DMS 273 (cell line): ENCODE measurements around the gene TUBB1.

Source experiments
- DNase-seq: peaks from one replicate; lab custom pipeline; 2025; ENCODE audit not compliant: unreplicated experiment; lab: John Stamatoyannopoulos, UW

TUBB1 gene

DNA sequence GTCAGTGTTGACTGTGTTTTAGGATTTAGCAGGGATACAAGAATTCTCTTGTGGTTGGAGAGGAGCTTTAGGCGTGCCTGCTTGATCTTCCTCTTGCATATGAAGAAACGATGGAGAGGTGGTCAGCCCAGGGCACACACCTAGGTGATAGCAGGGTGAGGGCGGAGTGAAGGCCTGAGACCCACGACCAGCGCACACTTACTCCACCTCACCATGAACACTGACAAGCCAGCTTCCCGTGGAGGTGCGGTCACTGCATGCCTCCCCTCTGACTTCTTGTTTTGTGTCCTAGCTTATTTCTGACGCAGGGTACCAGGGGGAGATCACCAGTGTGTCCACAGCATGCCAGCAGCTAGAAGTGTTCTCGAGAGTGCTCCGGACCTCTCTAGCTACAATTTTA is 30.0 kb upstream of the TUBB1 start:
- no peak for DNase-seq

DNA sequence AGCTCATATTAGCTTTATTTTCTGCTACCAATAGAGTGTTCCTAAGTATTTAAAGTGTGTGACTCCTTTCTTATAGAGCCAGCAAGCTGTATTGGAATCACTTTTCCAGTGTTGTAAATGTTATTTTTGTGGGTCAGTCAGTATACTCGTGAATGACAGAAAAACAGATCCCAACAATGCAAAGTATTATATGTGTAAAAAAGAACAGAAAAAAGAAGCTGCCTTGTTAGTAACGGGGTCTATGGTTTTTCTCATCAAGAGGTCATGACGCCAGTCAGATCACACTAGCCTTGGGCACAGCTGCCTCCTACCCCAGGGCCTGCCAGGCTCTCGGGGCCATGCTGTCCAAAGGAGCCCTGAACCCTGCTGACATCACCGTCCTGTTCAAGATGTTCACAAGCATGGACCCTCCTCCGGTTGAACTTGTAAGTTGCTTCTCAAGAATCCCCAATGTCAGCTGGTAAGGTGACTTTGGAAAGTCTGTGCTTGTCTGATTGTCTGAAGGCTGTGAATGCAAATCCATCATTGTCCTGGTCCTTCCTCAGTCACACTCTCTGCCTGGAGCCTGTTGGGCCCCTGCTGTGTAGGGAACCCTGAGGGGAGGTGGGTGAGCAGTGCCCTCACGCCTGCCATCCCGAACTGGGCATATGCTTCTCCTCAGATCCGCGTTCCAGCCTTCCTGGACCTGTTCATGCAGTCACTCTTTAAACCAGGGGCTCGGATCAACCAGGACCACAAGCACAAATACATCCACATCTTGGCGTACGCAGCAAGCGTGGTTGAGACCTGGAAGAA is 28.4 kb upstream of the TUBB1 start:
- DNase-seq, result no peak

DNA sequence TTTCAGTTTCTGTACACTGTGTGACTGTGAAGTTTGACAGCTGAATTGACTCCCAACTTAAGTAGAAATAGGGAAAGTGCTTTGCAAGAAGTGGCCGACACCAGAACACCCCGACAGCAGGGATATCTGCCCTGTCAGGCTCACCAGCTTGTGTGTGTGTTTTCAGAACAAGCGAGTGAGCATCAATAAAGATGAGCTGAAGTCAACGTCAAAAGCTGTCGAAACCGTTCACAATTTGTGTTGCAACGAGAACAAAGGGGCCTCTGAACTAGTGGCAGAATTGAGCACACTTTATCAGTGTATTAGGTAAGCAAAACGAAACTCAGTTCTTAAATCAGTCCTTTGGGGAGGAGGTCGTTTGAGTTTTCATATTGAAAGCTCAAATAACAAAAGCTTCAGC is 27.5 kb upstream of the TUBB1 start:
- no peak for DNase-seq

DNA sequence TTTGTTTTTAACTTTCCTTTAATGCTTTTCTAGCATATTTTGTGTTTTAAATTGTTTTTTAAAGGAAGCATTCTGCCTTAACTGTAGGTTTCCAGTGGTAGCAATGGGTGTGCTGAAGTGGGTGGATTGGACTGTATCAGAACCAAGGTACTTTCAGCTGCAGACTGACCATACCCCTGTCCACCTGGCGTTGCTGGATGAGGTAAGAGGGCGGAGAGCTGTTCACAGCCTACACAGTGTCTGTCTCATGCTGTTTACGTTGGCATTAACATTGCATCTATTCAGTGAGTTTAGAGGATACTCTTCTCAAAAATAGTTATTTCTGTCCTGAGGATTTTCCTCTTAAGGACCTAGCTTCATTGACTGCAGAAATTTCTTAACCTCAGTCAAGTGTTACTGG is 26.3 kb upstream of the TUBB1 start:
- no peak for DNase-seq

DNA sequence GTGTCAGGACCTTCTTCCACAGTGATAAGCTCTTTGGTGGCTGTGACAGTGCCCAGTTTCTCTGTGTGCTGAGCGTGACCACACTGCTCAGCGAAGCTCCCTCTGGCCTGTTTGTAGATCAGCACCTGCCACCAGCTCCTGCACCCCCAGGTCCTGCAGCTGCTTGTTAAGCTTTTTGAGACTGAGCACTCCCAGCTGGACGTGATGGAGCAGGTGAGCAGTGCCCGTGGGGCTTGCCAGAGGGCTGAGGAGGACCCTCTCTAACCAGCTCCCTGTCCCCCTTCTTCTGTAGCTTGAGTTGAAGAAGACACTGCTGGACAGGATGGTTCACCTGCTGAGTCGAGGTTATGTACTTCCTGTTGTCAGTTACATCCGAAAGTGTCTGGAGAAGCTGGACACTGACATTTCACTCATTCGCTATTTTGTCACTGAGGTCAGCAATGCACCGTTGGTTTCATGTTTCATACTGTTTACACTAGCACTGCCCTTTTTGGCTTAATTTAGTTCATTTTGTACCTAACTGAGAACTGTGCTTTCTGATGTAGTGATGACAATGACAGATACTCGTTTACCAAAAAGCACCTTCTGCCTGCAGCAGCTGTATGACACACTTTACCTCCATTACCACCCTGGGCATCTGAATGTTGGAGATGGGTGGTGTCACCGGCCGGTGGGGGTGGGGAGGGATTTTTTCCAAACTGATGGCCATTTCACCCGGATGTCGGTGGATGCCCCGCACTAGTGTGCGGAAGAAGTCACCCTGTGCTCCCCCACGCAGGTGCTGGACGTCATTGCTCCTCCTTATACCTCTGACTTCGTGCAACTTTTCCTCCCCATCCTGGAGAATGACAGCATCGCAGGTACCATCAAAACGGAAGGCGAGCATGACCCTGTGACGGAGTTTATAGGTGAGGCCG is 25.6 kb upstream of the TUBB1 start:
- DNase-seq, result no peak

DNA sequence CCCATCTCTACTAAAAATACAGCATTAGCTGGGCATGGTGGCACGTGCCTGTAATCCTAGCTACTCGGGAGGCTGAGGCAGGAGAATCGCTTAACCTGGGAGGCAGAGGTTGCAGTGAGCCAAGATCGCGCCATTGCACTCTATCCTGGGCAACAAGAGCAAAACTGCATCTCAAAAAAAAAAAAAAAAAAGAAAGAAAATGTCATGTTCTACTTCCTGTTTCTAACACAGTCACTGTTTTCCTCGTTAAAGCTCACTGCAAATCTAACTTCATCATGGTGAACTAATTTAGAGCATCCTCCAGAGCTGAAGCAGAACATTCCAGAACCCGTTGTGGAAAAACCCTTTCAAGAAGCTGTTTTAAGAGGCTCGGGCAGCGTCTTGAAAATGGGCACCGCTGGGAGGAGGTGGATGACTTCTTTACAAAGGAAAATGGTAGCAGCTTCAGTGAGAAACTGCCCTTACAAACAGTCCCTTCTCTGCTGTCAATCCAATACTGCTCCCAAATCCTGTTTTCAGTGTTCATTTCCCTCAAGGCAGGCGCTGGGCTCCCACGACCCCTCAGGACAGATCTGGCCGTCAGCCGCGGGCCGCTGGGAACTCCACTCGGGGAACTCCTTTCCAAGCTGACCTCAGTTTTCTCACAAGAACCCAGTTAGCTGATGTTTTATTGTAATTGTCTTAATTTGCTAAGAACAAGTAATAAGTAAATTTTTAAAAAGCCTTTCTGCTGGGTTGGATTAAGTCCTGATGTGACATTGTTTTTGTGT is 24.7 kb upstream of the TUBB1 start:
- no peak for DNase-seq

DNA sequence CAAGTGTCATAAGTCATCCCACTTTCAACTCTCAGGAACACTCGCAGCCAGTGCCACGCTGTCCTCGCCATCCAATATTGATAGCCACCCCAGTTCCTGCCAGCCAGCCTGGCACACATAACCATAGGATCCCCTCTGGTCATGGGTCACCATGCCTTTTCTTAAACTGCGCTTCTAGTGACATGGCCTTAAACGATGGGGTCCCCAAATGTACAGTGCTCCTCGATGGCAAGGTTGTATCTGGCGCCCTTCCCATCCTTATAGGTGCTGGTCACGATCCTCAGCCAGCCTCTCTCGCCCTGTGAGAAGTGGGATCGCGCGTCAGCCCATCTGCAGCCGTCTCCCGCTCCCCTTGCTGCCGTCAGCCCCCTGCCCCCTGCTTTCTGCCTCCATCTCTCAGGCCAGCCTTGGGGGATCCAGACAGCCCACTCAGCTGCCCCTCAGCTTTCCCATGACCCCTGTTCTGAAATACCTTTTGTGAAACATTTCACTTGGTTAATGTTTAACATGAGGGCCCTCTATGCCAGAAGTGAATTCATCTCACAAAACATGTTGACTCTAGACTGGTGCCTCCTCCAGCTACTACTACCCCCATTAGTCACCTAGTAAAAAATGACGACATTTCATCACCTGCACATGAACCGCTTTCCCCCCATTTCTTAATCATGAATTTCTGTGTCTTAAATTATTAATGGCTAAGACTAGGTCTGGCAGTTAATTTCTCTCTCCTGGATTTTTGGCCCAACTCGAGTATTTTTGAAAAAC is 23.6 kb upstream of the TUBB1 start:
- no peak for DNase-seq

DNA sequence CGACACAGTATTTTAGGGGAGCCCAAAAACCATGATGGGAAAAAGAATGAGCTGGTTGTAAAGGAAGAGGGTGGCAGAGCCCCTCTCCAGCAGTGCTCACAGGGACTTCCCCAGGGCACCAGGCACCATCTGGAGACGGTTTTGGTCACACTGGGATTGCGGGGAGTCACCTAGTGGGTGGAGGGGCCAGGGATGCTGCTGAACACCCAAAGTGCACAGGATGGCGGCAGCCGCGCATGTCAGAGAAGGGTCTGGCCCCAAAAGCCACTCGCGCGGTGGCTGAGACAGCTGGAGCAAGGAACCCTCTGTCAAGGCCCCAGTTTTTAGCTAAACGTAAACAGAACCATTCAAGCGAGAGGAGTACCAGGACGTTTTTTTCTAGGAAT is 23.0 kb upstream of the TUBB1 start:
- DNase-seq, result no peak

DNA sequence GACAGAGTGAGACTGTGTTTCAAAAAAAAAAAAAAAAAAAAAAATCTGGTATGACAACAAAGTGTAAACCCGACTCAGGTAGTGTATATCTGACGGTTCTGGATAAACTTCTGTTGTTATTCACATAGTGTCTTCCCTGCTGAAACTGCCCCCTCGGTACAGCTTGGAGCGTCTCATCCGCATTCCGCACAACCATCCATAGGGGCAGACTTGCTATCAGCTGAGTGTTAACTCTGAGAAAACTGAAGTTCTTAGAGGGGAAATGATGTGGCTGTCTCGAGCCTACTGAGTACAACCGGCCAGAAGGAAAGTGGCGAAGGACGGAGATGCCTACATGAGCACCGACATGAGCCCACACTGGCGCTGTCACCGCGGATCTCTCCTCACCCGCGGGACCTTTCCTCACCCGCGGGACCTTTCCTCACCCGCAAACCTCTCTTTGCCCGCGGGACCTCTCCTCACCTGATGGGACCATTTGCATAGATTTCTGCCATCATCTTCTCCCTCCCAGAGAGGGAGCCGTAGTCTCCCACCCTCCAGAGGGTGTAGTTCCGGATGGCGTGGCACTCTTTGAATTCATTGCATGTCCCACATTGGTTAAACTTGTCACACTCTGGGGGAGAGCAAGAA is 22.0 kb upstream of the TUBB1 start:
- DNase-seq, result peak; percentile 16

DNA sequence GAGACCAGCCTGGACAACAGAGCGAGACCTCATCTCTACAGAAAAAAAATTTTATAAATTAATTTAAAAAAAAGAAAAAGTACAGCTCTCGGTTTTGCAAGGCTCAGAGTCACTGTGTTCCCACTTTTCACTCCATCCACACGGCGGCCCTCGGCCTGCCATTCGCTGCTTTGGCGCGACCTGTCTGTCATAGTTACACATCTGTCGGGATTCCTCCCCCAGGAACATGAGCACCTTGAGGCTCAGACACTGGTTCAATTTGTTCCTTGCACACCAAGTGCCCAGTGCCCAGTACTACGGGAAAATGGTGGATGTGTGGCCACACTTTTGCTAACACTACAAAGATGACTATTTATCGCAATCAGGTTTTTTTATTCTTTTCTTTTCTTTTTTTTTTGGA is 20.6 kb upstream of the TUBB1 start:
- no peak for DNase-seq

DNA sequence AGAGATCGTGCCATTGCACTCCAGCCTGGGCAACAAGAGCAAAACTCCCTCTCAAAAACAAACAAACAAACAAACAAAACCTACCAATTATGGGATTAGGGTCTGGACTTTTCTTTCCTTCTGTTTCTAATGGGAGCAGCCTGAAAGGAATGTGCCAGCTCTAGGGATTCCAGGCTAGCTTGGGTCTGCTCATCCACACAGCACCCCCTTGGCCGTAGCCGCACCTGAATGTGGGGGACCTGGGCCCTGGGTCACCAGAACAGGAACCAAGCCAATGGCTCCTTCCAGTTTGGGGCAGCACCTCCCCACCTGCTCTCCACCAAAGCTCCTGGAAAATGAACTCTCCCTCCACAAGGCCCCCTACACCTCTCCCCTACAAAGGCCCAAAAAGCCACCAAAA is 18.9 kb upstream of the TUBB1 start:
- no peak for DNase-seq

DNA sequence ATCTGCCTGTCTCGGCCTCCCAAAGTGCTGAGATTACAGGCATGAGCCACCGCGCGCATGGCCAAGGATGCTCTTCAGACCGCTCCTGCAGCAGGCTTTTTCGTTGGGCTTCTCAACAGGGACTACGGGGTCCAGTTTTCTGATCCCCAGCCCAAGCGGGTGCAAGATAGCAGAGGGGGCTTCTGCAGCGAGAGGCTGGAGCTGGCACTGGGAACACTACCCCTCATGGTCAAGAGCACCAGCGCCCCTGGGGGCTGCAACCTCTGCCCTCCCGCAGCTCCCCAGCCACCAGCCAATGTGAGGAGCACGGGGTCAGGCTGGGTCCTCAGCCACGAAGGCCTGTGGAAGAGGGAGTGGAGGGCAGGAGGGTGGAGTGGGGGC is 18.2 kb upstream of the TUBB1 start:
- DNase-seq, result no peak

DNA sequence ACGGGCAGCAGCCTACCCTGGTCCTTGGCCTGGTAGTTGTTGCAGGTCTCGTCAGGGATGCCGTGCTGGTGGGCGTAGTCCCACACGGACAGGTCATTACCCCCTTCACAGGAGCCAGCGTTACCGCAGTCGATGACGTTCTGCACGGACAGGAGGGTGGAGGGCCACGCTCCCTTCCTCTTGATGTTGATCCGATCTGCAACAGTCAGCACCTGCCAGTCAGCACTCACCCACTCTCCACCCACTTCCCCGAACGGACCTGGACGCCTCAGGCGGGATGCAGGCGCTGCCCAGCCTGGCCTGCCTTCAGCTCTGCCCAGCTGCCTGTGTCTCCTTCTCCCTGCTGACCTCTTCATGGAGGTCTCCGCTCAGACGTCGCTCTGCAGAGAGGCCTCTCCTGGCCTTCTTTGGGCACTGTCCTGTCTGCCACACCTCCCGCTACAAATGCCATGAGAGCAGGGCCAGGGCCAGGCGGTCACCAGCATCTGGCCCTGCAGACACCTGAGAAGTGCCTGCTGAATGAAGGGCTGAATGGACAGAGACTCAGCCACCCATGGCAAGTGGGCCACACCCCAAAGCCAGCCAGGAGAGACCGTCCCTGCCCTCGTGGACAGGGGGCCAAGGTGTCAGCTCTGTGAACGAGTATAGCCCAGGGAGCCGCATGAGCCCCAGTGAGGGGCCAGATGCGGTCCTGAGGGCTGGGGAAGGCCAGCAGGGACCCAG is 17.6 kb upstream of the TUBB1 start:
- DNase-seq, result no peak

DNA sequence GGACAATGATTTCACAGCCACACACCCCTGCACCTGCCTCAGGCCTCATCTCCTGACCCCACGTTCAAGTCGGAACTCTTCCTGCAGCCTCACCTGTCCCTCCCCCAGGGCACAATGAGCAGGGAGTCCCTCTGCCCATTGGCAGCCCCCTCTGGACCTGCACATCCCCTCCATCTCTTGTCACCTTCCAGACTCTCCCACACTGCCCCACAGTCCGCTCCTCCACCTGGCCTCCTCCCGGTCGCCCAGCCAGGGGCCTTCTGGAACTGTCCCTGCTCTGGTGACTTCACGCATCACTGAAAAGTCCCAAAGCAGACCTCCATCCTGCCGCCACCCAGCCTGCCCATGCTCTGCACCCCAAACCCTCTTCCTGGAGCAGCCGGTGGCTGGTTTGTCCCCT is 16.8 kb upstream of the TUBB1 start:
- no peak for DNase-seq

DNA sequence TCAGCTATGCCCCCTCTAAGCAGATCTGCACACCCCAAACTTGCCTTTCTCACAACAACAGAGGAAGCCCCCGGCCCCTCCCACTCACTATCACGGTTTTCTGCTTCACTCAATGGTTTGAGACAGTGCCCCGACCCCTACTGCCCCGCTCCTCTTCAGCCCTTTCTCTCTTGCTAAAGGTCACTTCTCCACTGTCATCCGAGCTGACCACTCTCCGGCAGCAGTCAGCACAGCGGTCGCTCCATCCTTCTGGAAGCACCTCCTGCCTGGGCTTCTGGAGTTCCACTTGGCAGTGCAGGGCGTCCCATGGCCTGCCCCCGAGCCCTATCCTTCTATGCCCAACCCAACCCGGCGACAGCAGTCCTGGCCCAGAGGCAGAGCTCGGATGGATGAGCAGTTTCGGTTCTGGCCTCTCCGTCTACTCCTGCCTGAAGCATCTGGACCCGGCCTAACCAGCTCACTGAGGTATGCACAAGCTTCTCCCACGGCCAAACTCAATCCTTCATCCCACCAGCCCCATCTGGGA is 16.3 kb upstream of the TUBB1 start:
- DNase-seq, result no peak

DNA sequence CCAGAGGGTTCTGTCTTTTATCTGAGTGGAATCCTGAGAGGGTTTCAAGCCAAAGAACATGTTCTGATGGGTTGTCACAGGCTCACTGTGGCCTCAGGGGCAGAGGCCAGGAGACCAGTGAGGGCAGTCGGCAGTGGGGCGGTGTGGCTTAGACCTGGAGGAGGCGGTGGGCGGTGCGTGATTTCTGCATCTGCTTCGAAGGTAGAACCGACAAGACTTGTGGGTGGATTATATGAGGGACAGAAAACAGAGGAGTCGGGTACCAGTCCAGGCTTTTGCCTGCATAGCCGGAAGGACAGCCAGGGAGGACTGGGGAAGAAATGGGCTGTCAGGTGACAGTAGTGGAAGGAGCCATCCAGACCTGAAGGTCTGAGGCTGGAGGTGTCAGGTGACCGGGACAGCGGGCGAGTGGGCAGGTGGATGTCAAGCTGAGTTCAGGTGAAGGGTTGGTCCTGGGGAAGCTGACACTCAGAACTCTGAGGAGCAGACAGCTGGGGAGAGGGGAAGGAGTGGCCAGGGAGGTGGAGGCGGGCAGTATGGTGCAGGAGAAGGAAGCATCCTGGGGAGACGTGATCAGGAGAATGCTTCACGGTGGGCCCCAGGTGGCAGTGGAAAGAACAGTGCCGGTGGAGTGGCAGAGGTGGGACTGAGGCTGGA is 15.3 kb upstream of the TUBB1 start:
- no peak for DNase-seq

DNA sequence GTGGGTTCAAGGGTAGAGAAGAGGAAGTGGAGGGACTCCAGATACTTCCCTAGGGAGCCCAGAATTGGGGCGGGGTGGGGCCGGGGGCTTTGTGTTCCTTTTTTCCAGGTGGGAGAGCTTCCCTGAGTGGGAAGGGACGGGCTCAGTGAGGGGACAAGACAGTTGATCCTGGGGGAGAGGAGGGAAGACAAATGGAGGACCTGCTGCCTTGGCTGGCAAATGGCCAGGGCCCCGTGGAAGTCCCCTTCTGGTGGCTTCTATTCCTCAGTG is 14.8 kb upstream of the TUBB1 start:
- DNase-seq, result peak; percentile 21

DNA sequence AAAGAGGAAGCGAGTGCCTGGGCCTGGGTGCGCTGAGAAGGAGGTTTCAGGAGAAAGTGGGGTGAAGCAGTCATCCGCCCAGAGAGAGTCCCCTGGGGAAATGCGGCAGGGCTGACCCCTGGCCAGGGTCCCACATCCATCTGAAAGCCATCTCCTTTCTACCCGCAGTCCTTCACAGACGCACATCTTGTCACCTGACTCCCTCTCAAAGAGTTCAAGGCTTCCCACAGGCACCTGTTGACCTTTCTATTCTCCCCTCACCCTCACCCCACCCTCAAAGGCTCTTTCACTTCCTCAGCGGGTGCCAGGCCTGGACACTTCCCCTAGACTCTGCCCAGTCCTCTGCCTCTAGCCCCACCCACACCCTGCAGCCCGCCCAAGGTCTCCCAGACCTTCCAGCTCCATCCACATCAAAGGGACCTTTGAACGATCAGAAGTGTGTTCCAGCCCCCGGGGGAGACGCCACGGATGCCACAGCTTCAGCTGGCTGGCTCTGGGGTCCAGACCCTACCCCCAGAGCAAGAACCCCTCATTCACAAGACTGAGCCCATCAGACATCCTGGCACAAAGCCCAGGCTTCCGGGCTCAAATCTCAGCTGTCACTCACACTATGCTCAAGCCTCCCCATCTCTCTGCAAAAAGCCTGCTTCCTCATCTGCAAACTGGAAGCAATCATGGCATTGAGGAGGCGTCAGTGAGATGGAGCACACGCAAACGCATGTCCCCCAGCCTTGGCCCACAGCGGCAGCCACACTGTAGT is 14.3 kb upstream of the TUBB1 start:
- peak; percentile 32 for DNase-seq
